ENCODE results near the gene GNB1. TPM values are rescaled to one million over a fixed set of nuclear protein-coding genes. Genes with fewer than 3 reads are reported as not detected.

Gene GNB1
- total and polyA plus RNA-seq, 4 experiments from 2014 or later, result 70.9 to 276 (median 197) TPM

DNA sequence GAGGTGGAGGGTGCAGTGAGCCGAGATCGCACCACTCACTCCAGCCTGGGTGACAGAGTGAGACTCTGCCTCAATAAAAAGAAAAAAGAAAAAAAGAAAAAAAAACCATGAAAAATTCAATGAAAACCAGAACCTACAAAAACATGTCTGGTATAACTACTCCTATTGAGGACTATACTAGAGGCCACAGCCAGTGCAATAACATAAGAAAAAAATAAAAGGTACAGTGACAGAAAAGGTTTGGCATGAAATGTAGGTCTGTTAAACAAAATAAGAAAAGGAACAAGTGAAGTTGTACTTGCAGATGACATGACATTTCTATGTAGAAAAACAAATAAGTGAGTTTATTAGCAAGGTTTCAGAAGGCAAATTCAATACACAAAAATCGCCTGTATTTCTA lies 120.8 kb downstream of the GNB1 start:
- peaks cover 4 to 9% (median 7%) of the 10 kb centered on the region in 4 donors for H3K4me1 Mint-ChIP-seq
- H3K36me3 Mint-ChIP-seq, result peaks cover 20 to 27% of the 10 kb centered on the region in 2 donors
- peak overlapping the region in 2 of 7 donors; percentile 13 to 73 for H3K27ac Mint-ChIP-seq
- intact Hi-C loops (cut with micrococcal nuclease), result no loop called here
- DNase-seq, result no peak
- Histone ChIP-seq H3K9me3 (ENCODE audit: control insufficient read depth in 1 of 2, low read length in 2 of 2) (no peaks in the 10 kb centered on the region), H3K27me3 (ENCODE audit: insufficient read depth, low read length) (no peaks in the 10 kb centered on the region), H3K27ac (ENCODE audit: low read depth, low read length) (no peak overlapping the region), H3K4me3 (ENCODE audit: low read length in 2 of 2) (no peak overlapping the region), H3K4me1 (ENCODE audit: insufficient read depth, low read length) (no peaks in the 10 kb centered on the region), H3K36me3 (ENCODE audit: insufficient read depth, low read length) (peaks cover 8% of the 10 kb centered on the region)
- H3K4me3 Mint-ChIP-seq, result no peak overlapping the region
- H3K27me3 Mint-ChIP-seq, result no peaks in the 10 kb centered on the region
- H3K9me3 Mint-ChIP-seq, result peaks cover 0 to 4% (median 1%) of the 10 kb centered on the region in 8 donors
- CTCF ChIA-PET (ENCODE audit: partially characterized antibody), result no interaction called here
- POLR2A ChIA-PET (ENCODE audit: partially characterized antibody), result no interaction called here

DNA sequence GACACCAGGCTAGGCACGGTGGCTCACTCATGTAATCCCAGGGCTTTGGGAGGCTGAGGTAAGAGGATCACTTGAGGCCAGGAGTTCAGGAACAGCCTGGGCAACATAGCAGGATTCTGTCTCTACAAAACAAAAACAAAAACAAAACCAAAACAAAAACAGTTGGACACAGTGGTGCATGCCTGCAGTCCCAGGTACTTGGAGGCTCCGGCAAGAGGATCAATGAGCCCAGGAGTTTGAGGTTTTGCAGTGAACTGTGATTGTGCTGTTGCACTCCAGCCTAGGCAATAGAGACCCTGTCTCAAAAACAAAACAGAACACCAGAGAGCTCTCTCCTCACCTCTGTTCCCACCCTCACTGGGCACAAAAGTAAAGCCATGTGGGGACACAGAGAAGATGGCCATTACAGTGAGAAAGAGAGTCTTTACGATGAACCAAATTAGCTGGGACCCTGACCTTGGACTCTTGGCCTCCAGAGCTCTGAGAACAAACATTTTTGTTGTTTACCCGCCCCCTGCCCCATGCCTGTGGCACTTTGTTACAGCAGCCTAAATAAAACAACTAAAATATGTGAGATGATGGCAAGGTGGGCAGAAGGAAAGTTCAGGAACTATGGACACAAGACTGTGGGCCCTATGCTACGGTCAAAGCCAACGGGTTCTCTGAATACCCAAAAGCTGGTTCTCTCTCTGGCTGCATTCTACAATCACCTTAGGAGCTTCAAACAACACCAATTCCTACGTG lies 122.5 kb downstream of the GNB1 start:
- Mint-ChIP-seq H3K4me3 (no peak overlapping the region), H3K4me1 (peaks cover 3 to 9% (median 4%) of the 10 kb centered on the region in 4 donors), H3K27me3 (no peaks in the 10 kb centered on the region), H3K27ac (no peak overlapping the region), H3K36me3 (peaks cover 27 to 30% of the 10 kb centered on the region in 2 donors), H3K9me3 (peaks cover 0 to 4% (median 1%) of the 10 kb centered on the region in 8 donors)
- H3K4me1 ChIP-seq (ENCODE audit: insufficient read depth, low read length), result no peaks in the 10 kb centered on the region
- H3K27ac ChIP-seq (ENCODE audit: low read depth, low read length), result no peak overlapping the region
- no peak for DNase-seq
- intact Hi-C loops (cut with micrococcal nuclease), result no loop called here
- ChIA-PET POLR2A (ENCODE audit: partially characterized antibody) (interaction anchor here (1.6 kb wide), 1 partner anchor 12 kb away, joined by 3 read pairs; no protein-coding TSS in a partner anchor), CTCF (ENCODE audit: partially characterized antibody) (interaction anchor here (0.7 to 1.0 kb wide), 2 partner anchors 9 to 116 kb away, joined by 3 read pairs; no protein-coding TSS in a partner anchor)
- H3K27me3 ChIP-seq (ENCODE audit: insufficient read depth, low read length), result no peaks in the 10 kb centered on the region
- no peaks in the 10 kb centered on the region for H3K9me3 ChIP-seq (ENCODE audit: control insufficient read depth in 1 of 2, low read length in 2 of 2)
- H3K4me3 ChIP-seq (ENCODE audit: low read length in 2 of 2), result no peak overlapping the region
- peaks cover 18% of the 10 kb centered on the region for H3K36me3 ChIP-seq (ENCODE audit: insufficient read depth, low read length)

DNA sequence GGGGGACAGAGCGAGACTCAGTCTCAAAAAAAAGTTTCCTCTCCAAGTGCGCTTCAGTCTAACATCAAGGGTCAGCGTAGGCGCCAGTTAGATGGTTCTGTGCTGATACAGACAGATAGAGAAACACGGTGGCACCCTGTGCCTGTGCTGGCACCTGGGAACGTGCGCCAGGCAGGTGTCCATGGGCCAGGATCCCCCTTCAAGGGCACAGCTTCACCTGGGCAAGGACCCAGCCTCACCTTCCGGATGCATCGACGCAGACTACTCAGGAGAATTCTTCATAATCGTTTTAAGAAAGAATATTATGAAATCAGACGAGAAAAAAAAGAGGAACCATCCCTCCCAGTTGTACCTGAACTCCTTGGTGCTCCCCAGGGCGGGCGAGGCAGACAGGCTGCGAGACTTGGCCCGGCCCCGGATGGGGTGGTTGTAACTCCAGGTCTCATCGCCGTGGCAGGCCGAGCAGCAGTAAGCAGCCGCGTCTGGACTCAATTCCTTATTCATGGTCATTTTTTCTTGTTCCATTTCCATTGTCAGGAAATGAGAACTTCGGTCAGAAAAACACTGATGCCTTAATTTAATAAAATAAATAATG lies 125.9 kb downstream of the GNB1 start:
- H3K36me3 Mint-ChIP-seq, result peaks cover 18 to 29% of the 10 kb centered on the region in 2 donors

DNA sequence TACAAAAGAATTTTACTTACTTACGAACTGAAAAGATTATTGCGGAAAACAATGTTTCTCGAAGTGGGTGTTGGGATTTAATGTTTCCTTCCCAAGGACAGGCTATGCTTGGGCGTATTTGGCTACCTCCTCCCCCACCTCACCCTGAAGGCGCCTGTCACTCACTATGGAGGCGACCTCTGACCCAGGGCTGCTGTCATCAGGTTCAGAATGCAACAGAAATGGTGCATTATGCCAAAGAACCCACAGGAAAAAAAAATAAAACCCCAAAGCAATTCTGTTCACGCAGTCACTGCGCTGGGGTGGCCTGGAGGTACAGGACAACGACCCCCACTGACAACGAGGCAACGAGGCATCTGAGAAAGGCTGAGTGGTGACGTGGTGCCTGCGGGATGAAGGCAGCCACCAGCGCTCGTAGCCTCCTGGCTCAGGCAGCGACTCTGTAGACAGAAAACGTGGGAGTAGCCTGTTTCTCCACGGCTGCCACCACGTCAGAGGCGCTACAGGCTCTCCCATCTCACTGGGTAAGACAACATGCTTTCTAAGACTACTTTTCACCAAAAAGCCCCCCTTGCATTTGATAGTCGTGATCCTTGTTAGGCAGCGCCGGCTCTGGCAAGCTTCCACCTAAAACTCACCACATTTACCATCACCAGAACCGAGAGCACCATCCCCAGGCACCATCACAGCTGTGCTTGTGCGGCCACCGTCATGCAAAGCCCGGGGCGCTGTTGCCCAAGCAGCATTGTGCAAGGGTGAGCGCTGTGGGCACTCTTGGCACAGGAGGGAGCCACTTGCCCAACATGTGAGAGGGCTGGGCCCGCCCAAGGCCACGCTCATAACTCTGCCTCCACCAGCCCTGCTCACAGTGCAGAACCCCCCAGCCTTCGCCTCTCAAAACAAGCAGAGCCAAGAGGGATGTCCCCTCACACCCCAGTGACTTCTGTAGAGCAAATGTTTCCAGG lies 126.9 kb downstream of the GNB1 start:
- peaks cover 0 to 7% (median 3%) of the 10 kb centered on the region in 4 donors for H3K4me1 Mint-ChIP-seq
- H3K4me3 Mint-ChIP-seq, result no peak overlapping the region
- intact Hi-C loops (cut with micrococcal nuclease), result no loop called here
- Histone ChIP-seq H3K4me1 (ENCODE audit: insufficient read depth, low read length) (no peaks in the 10 kb centered on the region), H3K36me3 (ENCODE audit: insufficient read depth, low read length) (peaks cover 33% of the 10 kb centered on the region), H3K27me3 (ENCODE audit: insufficient read depth, low read length) (no peaks in the 10 kb centered on the region), H3K4me3 (ENCODE audit: low read length in 2 of 2) (no peak overlapping the region), H3K27ac (ENCODE audit: low read depth, low read length) (no peak overlapping the region), H3K9me3 (ENCODE audit: control insufficient read depth in 1 of 2, low read length in 2 of 2) (no peaks in the 10 kb centered on the region)
- H3K9me3 Mint-ChIP-seq, result peaks cover 0 to 2% (median 0%) of the 10 kb centered on the region in 8 donors
- ChIA-PET POLR2A (ENCODE audit: partially characterized antibody) (no interaction called here), CTCF (ENCODE audit: partially characterized antibody) (no interaction called here)
- DNase-seq, result no peak
- no peak overlapping the region for H3K27ac Mint-ChIP-seq
- no peaks in the 10 kb centered on the region for H3K27me3 Mint-ChIP-seq
- peaks cover 17 to 30% of the 10 kb centered on the region in 2 donors for H3K36me3 Mint-ChIP-seq

More for the DNA sequence above, 125.9 kb downstream of the GNB1 start:
- no peaks in the 10 kb centered on the region for H3K27me3 ChIP-seq (ENCODE audit: insufficient read depth, low read length)
- ChIA-PET CTCF (ENCODE audit: partially characterized antibody) (no interaction called here), POLR2A (ENCODE audit: partially characterized antibody) (no interaction called here)
- intact Hi-C loops (cut with micrococcal nuclease), result no loop called here
- peaks cover 33% of the 10 kb centered on the region for H3K36me3 ChIP-seq (ENCODE audit: insufficient read depth, low read length)
- H3K27me3 Mint-ChIP-seq, result no peaks in the 10 kb centered on the region
- H3K9me3 ChIP-seq (ENCODE audit: control insufficient read depth in 1 of 2, low read length in 2 of 2), result no peaks in the 10 kb centered on the region
- no peak overlapping the region for H3K27ac Mint-ChIP-seq
- H3K9me3 Mint-ChIP-seq, result peaks cover 0 to 4% (median 0%) of the 10 kb centered on the region in 8 donors
- H3K4me1 Mint-ChIP-seq, result peaks cover 0 to 7% (median 3%) of the 10 kb centered on the region in 4 donors
- no peak overlapping the region for H3K4me3 ChIP-seq (ENCODE audit: low read length in 2 of 2)
- DNase-seq, result no peak
- H3K27ac ChIP-seq (ENCODE audit: low read depth, low read length), result no peak overlapping the region
- H3K4me3 Mint-ChIP-seq, result no peak overlapping the region
- H3K4me1 ChIP-seq (ENCODE audit: insufficient read depth, low read length), result no peaks in the 10 kb centered on the region

DNA sequence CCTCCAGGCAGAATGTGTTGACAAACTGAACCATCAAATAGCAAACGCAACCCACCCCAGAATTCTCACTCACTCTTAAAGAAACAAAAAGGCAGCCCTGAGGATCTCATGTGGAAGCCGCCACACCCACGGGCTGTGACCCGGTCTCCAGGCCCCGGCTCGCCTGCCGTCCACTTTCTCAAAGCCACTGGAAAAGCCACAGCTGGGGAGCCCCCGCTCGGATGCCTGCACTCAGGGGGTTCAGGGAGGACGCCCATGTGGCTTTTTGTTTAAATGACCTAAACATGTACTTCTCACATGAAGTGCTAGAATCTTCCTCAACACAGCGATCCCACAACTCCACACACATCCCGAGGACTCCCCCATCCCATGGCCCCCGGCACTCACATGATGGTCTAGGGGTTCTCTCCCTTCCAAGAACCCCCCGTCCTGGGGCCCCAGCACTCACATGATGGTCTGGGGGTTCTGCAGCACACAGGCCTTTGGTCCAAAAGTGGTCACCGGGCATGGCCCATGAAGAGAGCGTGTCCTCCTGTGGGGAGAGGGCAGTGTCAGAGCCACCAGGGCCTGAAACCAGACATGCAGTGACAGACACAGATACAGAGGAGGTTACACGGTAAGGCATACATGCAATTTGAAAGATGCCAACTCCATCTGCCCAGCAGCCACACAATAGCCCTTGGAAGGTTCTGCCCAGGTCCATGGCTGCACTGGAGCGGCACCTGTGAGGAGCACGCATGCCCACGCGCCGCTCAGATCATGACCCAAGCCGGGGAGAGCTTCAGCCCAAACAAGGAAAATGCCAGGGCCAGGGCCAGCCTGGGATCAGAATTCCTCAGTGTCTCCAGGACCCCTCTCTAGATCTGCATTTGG lies 129.1 kb downstream of the GNB1 start:
- CTCF ChIA-PET (ENCODE audit: partially characterized antibody), result interaction anchor here (1.1 kb wide), 1 partner anchor 93 kb away, joined by 3 read pairs; no protein-coding TSS in a partner anchor
- intact Hi-C loops (cut with micrococcal nuclease), result no loop called here

DNA sequence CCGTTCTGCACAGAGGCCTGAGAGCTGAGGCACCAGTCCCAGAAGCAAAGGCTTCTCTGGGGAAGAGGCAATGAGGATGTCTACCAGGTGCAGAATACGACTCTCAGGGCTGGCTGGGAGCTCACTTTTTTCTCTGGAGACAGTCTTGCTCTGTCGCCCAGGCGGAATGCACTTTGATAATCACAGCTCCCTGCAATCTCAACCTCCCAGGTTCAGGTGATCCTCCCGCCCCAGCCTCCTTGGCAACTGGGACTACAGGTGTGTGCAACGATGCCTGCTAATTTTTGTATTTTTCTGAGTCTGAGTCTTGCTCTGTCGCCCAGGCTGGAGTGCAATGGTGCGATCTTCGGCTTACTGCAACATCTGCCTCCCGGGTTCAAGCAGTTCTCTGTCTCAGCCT lies 130.2 kb downstream of the GNB1 start:
- Histone ChIP-seq H3K27me3 (ENCODE audit: insufficient read depth, low read length) (no peaks in the 10 kb centered on the region), H3K4me3 (ENCODE audit: low read length in 2 of 2) (no peak overlapping the region), H3K4me1 (ENCODE audit: insufficient read depth, low read length) (no peaks in the 10 kb centered on the region), H3K27ac (ENCODE audit: low read depth, low read length) (no peak overlapping the region), H3K36me3 (ENCODE audit: insufficient read depth, low read length) (peaks cover 40% of the 10 kb centered on the region), H3K9me3 (ENCODE audit: control insufficient read depth in 1 of 2, low read length in 2 of 2) (no peaks in the 10 kb centered on the region)
- ChIA-PET CTCF (ENCODE audit: partially characterized antibody) (interaction anchor here (1.1 kb wide), 1 partner anchor 94 kb away, joined by 3 read pairs; no protein-coding TSS in a partner anchor), POLR2A (ENCODE audit: partially characterized antibody) (no interaction called here)
- no peak overlapping the region for H3K4me3 Mint-ChIP-seq
- H3K36me3 Mint-ChIP-seq, result peaks cover 14 to 28% of the 10 kb centered on the region in 2 donors
- peaks cover 0 to 2% (median 0%) of the 10 kb centered on the region in 8 donors for H3K9me3 Mint-ChIP-seq
- peaks cover 0 to 10% (median 0%) of the 10 kb centered on the region in 4 donors for H3K4me1 Mint-ChIP-seq
- DNase-seq, result no peak
- H3K27me3 Mint-ChIP-seq, result no peaks in the 10 kb centered on the region
- intact Hi-C loops (cut with micrococcal nuclease), result no loop called here
- H3K27ac Mint-ChIP-seq, result no peak overlapping the region

More for the DNA sequence above, 129.1 kb downstream of the GNB1 start:
- H3K4me1 ChIP-seq (ENCODE audit: insufficient read depth, low read length), result no peaks in the 10 kb centered on the region
- no peak for DNase-seq
- Mint-ChIP-seq H3K27me3 (no peaks in the 10 kb centered on the region), H3K4me1 (peaks cover 0 to 10% (median under 1%) of the 10 kb centered on the region in 4 donors), H3K4me3 (no peak overlapping the region), H3K27ac (peak overlapping the region in 2 of 7 donors; percentile 36 to 76), H3K9me3 (peaks cover 0 to 2% (median 0%) of the 10 kb centered on the region in 8 donors), H3K36me3 (peaks cover 10 to 29% of the 10 kb centered on the region in 2 donors)
- no peaks in the 10 kb centered on the region for H3K27me3 ChIP-seq (ENCODE audit: insufficient read depth, low read length)
- POLR2A ChIA-PET (ENCODE audit: partially characterized antibody), result no interaction called here
- no peak overlapping the region for H3K27ac ChIP-seq (ENCODE audit: low read depth, low read length)
- H3K4me3 ChIP-seq (ENCODE audit: low read length in 2 of 2), result no peak overlapping the region
- H3K36me3 ChIP-seq (ENCODE audit: insufficient read depth, low read length), result peaks cover 30% of the 10 kb centered on the region
- H3K9me3 ChIP-seq (ENCODE audit: control insufficient read depth in 1 of 2, low read length in 2 of 2), result no peaks in the 10 kb centered on the region

All from CD4-positive, alpha-beta memory T cell (primary cell).